GM21786 (cell line): ENCODE data around the gene KCNMA1.

ENCODE experiments used
- ATAC-seq: cut with Tn5 transposase; IDR thresholded peaks from one replicate; pipeline ENCODE4 v1.9.1; 2021; ENCODE audit not compliant: unreplicated experiment

Gene KCNMA1

DNA sequence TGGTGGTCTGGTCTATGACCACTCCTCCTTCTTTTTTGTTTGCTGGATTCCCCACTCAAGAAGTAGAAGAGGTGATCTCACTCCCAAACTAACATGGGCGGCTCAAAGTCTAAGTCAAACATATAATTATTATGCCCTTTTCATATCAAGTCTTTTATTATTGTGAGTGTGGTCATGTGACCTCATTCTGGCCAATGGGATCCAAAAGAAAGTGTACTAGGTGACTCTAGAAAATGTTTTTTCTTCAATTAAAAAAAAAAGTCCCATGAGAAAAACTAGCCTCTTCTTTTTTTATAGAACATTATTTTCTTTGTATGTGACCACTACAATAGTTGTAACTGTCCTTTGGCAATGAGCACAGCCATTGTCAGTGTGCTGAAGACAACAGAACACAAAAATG is 772.7 kb downstream of the KCNMA1 start:
- ATAC-seq: no peak

GRCh38 chr10:76858721-76859120 is 778.9 kb downstream of the KCNMA1 start:
- no peak for ATAC-seq

GRCh38 chr10:76840802-76841201 is 796.8 kb downstream of the KCNMA1 start:
- no peak for ATAC-seq

- ATAC-seq: no peak
These were observed 798.3 kb downstream of the KCNMA1 start for GRCh38 chr10:76839276-76839675.

- no peak for ATAC-seq
These were observed 807.4 kb downstream of the KCNMA1 start for GRCh38 chr10:76830218-76830617.

DNA sequence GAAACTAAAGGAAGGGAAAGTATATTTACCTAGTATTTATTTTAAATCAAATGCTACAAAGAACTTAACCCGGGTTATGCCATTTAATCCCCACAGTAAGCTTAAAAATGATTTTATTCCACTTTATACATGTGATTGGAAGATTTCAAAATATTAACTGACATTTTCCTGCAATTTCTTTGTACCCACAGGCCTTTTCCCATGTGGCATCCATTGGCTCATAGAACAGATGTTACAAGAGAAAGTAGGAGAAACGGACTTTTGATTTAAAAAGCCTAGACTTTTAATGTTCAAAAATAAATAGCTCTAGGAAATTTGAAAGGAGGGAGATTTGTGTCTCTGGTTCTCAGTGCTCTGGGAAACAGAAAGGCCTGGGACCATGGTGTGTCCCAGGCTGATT is 807.9 kb downstream of the KCNMA1 start:
- no peak for ATAC-seq
